IMR-90 (cell line): ENCODE data around the gene GAL3ST2. TPM values are rescaled to one million over a fixed set of nuclear protein-coding genes. Genes with fewer than 3 reads are reported as not detected.

Source experiments
- ATAC-seq: fragments of 200-7000 bp; cut with Tn5 transposase; 2 replicates; pipeline ENCODE4 v1.9.1; 2020; ENCODE audit warnings: low read depth, mild to moderate bottlenecking, moderate library complexity
- BruUV-seq: library from RNA; stranded (reverse); fragments of 400-500 nt; replicated peaks from 2 replicates; lab custom pipeline; 2021; lab: Mats Ljungman, UMichigan
- CTCF ChIA-PET: fragments of 300-600 bp; formaldehyde crosslinking; extraction: SDS; loops from one replicate; lab custom pipeline; 2021; ENCODE audit warnings: antibody characterized with exemption; lab: Yijun Ruan, JAX
- POLR2A ChIA-PET: fragments of 300-600 bp; sonication (Branson Sonifier 250); formaldehyde crosslinking; loops from one replicate; lab custom pipeline; 2022; ENCODE audit warnings: antibody characterized with exemption; ENCODE audit not compliant: unreplicated experiment; lab: Charles Lee
- DNase-seq: peaks from one replicate; pipeline ENCODE4 v3.0.0; 2013
- H2AFZ ChIP-seq: replicated peaks from 2 replicates; pipeline ENCODE3; 2013; ENCODE audit warnings: low read length, mild to moderate bottlenecking; ENCODE audit not compliant: poor library complexity
- H2AK5ac ChIP-seq: 2 replicates; pipeline ENCODE4 v1.6.1; 2013; ENCODE audit warnings: low read depth, low read length, inconsistent platforms
- H2AK9ac ChIP-seq: replicated peaks from 2 replicates; pipeline ENCODE3; 2013; ENCODE audit warnings: mild to moderate bottlenecking, low read depth, low read length, moderate library complexity; ENCODE audit not compliant: poor library complexity
- H2BK120ac ChIP-seq: 2 replicates; pipeline ENCODE4 v1.6.1; 2013; ENCODE audit warnings: low read depth, low read length, inconsistent platforms
- H2BK15ac ChIP-seq: 3 replicates; pipeline ENCODE4 v1.6.1; 2013; ENCODE audit warnings: low read depth, low read length, inconsistent platforms
- H2BK20ac ChIP-seq: 2 replicates; pipeline ENCODE4 v1.6.1; 2013; ENCODE audit warnings: low read depth, mild to moderate bottlenecking, inconsistent platforms, low read length, moderate library complexity
- H2BK5ac ChIP-seq: 2 replicates; pipeline ENCODE4 v1.6.1; 2013; ENCODE audit warnings: mild to moderate bottlenecking, low read depth, low read length, inconsistent platforms; ENCODE audit not compliant: poor library complexity, severe bottlenecking
- H3K14ac ChIP-seq: replicated peaks from 2 replicates; pipeline ENCODE4 v1.6.1; 2013; ENCODE audit warnings: low read depth, low read length, inconsistent platforms
- H3K18ac ChIP-seq: 2 replicates; pipeline ENCODE4 v1.6.1; 2013; ENCODE audit warnings: low read depth, low read length, control low read depth
- H3K23ac ChIP-seq: 2 replicates; pipeline ENCODE4 v1.6.1; 2013; ENCODE audit warnings: low read depth, low read length, inconsistent platforms
- H3K27ac ChIP-seq: 2 replicates; pipeline ENCODE4 v1.5.1; 2013; ENCODE audit warnings: mild to moderate bottlenecking, control low read depth, low read length; ENCODE audit not compliant: insufficient read depth
- H3K27me3 ChIP-seq: 2 replicates; pipeline ENCODE4 v1.6.1; 2013; ENCODE audit warnings: low read length; ENCODE audit not compliant: control insufficient read depth, insufficient read depth
- H3K36me3 ChIP-seq: 2 replicates; pipeline ENCODE4 v1.6.1; 2013; ENCODE audit warnings: low read length, mixed read lengths; ENCODE audit not compliant: control insufficient read depth, insufficient read depth
- H3K4ac ChIP-seq: 2 replicates; pipeline ENCODE4 v1.6.1; 2013; ENCODE audit warnings: low read depth, low read length, inconsistent platforms
- H3K4me1 ChIP-seq: 2 replicates; pipeline ENCODE4 v1.6.1; 2013; ENCODE audit warnings: low read length, mixed read lengths; ENCODE audit not compliant: control insufficient read depth, insufficient read depth
- H3K4me2 ChIP-seq: 2 replicates; pipeline ENCODE4 v1.6.1; 2013; ENCODE audit warnings: low read depth, mild to moderate bottlenecking, control low read depth, low read length, moderate library complexity
- H3K4me3 ChIP-seq: 2 replicates; pipeline ENCODE4 v1.5.1; 2013; ENCODE audit warnings: low read depth, mild to moderate bottlenecking, control low read depth, low read length, moderate library complexity; ENCODE audit not compliant: insufficient read depth
- H3K56ac ChIP-seq: 2 replicates; pipeline ENCODE4 v1.6.1; 2013; ENCODE audit warnings: low read length, inconsistent platforms; ENCODE audit not compliant: insufficient read depth; ENCODE audit errors: extremely low read depth
- H3K79me1 ChIP-seq, 2 experiments: 2 replicates each; pipeline ENCODE4 v1.6.1; 2013; ENCODE audit warnings: low read length in 2 of 2, inconsistent platforms in 1 of 2, low read depth in 1 of 2
- H3K9ac ChIP-seq: 2 replicates; pipeline ENCODE4 v1.6.1; 2013; ENCODE audit warnings: low read depth, low read length, control low read depth
- H3K9me1 ChIP-seq: 2 replicates; pipeline ENCODE4 v1.6.1; 2013; ENCODE audit warnings: low read length, inconsistent platforms; ENCODE audit not compliant: insufficient read depth
- H3K9me3 ChIP-seq: 2 replicates; pipeline ENCODE4 v1.6.1; 2013; ENCODE audit warnings: low read length; ENCODE audit not compliant: control insufficient read depth, insufficient read depth
- H4K20me1 ChIP-seq: 2 replicates; pipeline ENCODE4 v1.6.1; 2013; ENCODE audit warnings: low read length, inconsistent platforms; ENCODE audit not compliant: insufficient read depth
- H4K5ac ChIP-seq: 2 replicates; pipeline ENCODE4 v1.6.1; 2013; ENCODE audit warnings: mild to moderate bottlenecking, low read depth, low read length, control low read depth
- H4K8ac ChIP-seq, 2 experiments: 2 replicates each; pipeline ENCODE4 v1.6.1; 2013; ENCODE audit warnings: low read depth in 2 of 2, low read length in 2 of 2, control low read depth in 1 of 2, inconsistent platforms in 1 of 2
- H4K91ac ChIP-seq: 2 replicates; pipeline ENCODE4 v1.6.1; 2013; ENCODE audit warnings: low read depth, low read length, inconsistent platforms; ENCODE audit not compliant: insufficient read depth
- BHLHE40 ChIP-seq: fragments of 150-350 bp; IDR thresholded peaks from 2 replicates; pipeline ENCODE4 v1.6.1; 2016; ENCODE audit warnings: mild to moderate bottlenecking, low read depth, low read length
- CEBPB ChIP-seq: IDR thresholded peaks from 2 replicates; pipeline ENCODE4 v1.6.1; 2012; ENCODE audit warnings: low read depth, low read length, improper control_type of control experiment
- ELK1 ChIP-seq: fragments of 150-350 bp; IDR thresholded peaks from 2 replicates; pipeline ENCODE4 v1.6.1; 2016; ENCODE audit warnings: low read depth, mild to moderate bottlenecking, low read length, moderate library complexity, borderline replicate concordance
- MAFK ChIP-seq: IDR thresholded peaks from 2 replicates; pipeline ENCODE4 v1.6.1; 2012; ENCODE audit warnings: low read depth, low read length, improper control_type of control experiment
- MAZ ChIP-seq: IDR thresholded peaks from 2 replicates; pipeline ENCODE4 v1.6.1; 2012; ENCODE audit warnings: low read depth, mild to moderate bottlenecking, low read length, improper control_type of control experiment, moderate library complexity, borderline replicate concordance
- MXI1 ChIP-seq: IDR thresholded peaks from 2 replicates; pipeline ENCODE4 v1.6.1; 2012; ENCODE audit warnings: low read depth, mild to moderate bottlenecking, low read length, moderate library complexity, borderline replicate concordance
- NFE2L2 ChIP-seq: fragments of 150-350 bp; IDR thresholded peaks from 2 replicates; pipeline ENCODE4 v1.6.1; 2016; ENCODE audit warnings: low read depth, mild to moderate bottlenecking, low read length
- POLR2A ChIP-seq: IDR thresholded peaks from 2 replicates; pipeline ENCODE4 v1.6.1; 2012; ENCODE audit warnings: mild to moderate bottlenecking, low read depth, low read length
- RAD21 ChIP-seq: IDR thresholded peaks from 2 replicates; pipeline ENCODE4 v1.6.1; 2012; ENCODE audit warnings: low read length, improper control_type of control experiment
- RCOR1 ChIP-seq: IDR thresholded peaks from 2 replicates; pipeline ENCODE4 v1.6.1; 2012; ENCODE audit warnings: mild to moderate bottlenecking, low read length, improper control_type of control experiment; ENCODE audit not compliant: insufficient replicate concordance
- RFX5 ChIP-seq: IDR thresholded peaks from 2 replicates; pipeline ENCODE4 v1.8.0; 2012; ENCODE audit warnings: low read depth, mild to moderate bottlenecking, low read length, moderate library complexity
- SMC3 ChIP-seq: fragments of 150-350 bp; IDR thresholded peaks from 2 replicates; pipeline ENCODE4 v1.6.1; 2016; ENCODE audit warnings: low read depth, mild to moderate bottlenecking, antibody characterized with exemption, low read length, moderate library complexity
- WGBS, 2 experiments: methylation state at CpG; one replicate each; pipeline versions ENCODE4 v1.1.5 to v1.1.7; 2013; ENCODE audit warnings: missing lambda C conversion rate in 2 of 2; ENCODE audit not compliant: insufficient read length in 1 of 2; ENCODE audit errors: extremely low coverage in 2 of 2; 5-methylcytosine and 5-hydroxymethylcytosine counted together
- dilution Hi-C: fragments of 300-500 bp; cut with HindIII; formaldehyde crosslinking; loops from one replicate; pipeline ENCODE4 v1.14.3; 2018; ENCODE audit warnings: low sequenced_read_pairs; ENCODE audit not compliant: unreplicated experiment
- in situ Hi-C: fragments of 300-500 bp; cut with MboI; formaldehyde crosslinking; loops from 3 replicates; pipeline ENCODE4 v1.14.3; 2019; ENCODE audit warnings: low sequenced_read_pairs, inconsistent platforms, mixed read lengths
- intact Hi-C: fragments of 100-400 bp; cut with micrococcal nuclease; formaldehyde crosslinking; loops from 2 replicates; pipeline ENCODE4 v1.10.0; 2022
- polyA plus RNA-seq, 3 experiments: library from polyadenylated mRNA; depleted of rRNA; stranded (reverse); fragments of >200 nt; gene quantifications; 2 replicates each; pipeline ENCODE4 v1.2.3, GENCODE V29; 2012; ENCODE audit warnings: low replicate concordance in 1 of 3
- total RNA-seq: library from RNA; depleted of rRNA; stranded (reverse); fragments of >200 nt; gene quantifications from 2 replicates; pipeline ENCODE4 v1.2.3, GENCODE V29; 2012
- TF ChIP-seq, protein P1 (sequence below): fragments of 150-350 bp; IDR thresholded peaks from 2 replicates; pipeline ENCODE4 v1.6.1; 2017; ENCODE audit warnings: mild to moderate bottlenecking, antibody characterized with exemption, low read length, low read depth

Gene GAL3ST2
- total and polyA plus RNA-seq, 2 of the 4 experiments (the other 2 are of a cell fraction), result 0.07 TPM; not detected in 1

DNA sequence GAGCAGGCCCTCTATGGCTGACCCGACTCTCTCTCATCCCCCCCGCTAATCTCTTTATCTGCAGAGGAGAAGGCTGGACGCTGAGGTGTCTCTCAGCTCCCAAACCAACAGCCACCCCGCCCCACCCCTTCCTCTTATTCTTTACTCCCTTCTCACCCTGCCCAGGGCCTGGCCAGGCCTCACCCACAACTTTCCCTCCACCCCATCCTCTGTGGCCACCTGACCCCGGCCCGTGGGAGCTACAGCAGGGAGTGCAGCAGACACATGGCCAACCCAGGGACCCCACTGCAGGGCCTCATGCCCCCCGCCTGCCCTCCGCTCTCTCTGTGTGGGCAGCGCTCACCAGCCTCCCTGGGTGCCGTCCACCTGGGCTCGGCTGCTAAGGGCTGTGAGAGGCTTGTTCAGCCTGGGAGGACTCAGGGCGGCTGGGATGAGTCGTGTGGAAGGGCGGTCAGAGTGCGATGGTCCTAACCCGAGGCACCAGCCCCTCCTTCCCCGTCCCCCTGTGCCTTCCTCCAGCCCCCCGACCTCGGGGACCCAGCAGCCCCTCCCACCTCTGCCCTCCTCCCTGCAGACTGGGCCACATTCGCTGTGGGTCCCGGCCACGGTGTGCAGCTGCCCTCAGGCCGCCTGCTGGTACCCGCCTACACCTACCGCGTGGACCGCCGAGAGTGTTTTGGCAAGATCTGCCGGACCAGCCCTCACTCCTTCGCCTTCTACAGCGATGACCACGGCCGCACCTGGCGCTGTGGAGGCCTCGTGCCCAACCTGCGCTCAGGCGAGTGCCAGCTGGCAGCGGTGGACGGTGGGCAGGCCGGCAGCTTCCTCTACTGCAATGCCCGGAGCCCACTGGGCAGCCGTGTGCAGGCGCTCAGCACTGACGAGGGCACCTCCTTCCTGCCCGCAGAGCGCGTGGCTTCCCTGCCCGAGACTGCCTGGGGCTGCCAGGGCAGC, 39.1 kb downstream of the GAL3ST2 start (continued):
- no peak for TF ChIP-seq MAFK

GRCh38 chr2:241816431-241817121, 40.0 kb downstream of the GAL3ST2 start:
- H2AK9ac ChIP-seq, result no peak overlapping the region
- no peaks in the 10 kb centered on the region for H3K9me1 ChIP-seq
- BruUV-seq, result no TSS peak
- no peak overlapping the region for H3K56ac ChIP-seq
- no peak overlapping the region for H3K27ac ChIP-seq
- no peak overlapping the region for H2BK15ac ChIP-seq
- peaks cover 12% of the 10 kb centered on the region; the same call in 1 of the 2 replicates for H3K27me3 ChIP-seq
- no peak overlapping the region for H3K23ac ChIP-seq
- H3K36me3 ChIP-seq, result no peaks in the 10 kb centered on the region
- no peak overlapping the region for H2BK5ac ChIP-seq
- CTCF ChIA-PET, result no interaction called here
- DNase-seq (no peak), ATAC-seq (no peak)
- H4K91ac ChIP-seq, result no peak overlapping the region
- no peak overlapping the region for H3K14ac ChIP-seq
- dilution Hi-C loops (no loop called here), intact Hi-C loops (no loop called here), in situ Hi-C loops (no loop called here)
- H2AK5ac ChIP-seq, result no peak overlapping the region
- H2BK120ac ChIP-seq, result no peak overlapping the region
- H3K9ac ChIP-seq, result no peak overlapping the region
- no peak overlapping the region for H3K4ac ChIP-seq
- no peak overlapping the region for H2AFZ ChIP-seq
- no peaks in the 10 kb centered on the region for H3K9me3 ChIP-seq
- H3K79me1 ChIP-seq, result no peaks in the 10 kb centered on the region
- H4K5ac ChIP-seq, result no peak overlapping the region
- no peak overlapping the region for H4K8ac ChIP-seq
- H3K4me2 ChIP-seq, result no peak overlapping the region
- no peak overlapping the region for H3K4me3 ChIP-seq
- POLR2A ChIA-PET, result no interaction called here
- no peaks in the 10 kb centered on the region for H3K4me1 ChIP-seq
- no peak overlapping the region for H2BK20ac ChIP-seq
- H3K18ac ChIP-seq, result no peak overlapping the region
- 62% methylated on average over 6 of the region's 33 CpGs; no CpG with 5 or more reads in 1 of the 2 experiments for WGBS, 2 experiments
- H4K20me1 ChIP-seq, result no peaks in the 10 kb centered on the region; the same call in 1 of the 2 replicates
- TF ChIP-seq SMC3 (no peak), MAFK (no peak), POLR2A (no peak), RCOR1 (no peak), CEBPB (no peak), RFX5 (no peak), RAD21 (no peak), MAZ (no peak), MXI1 (no peak), BHLHE40 (no peak), NFE2L2 (no peak), ELK1 (no peak)
- TF ChIP-seq, protein P1, sequence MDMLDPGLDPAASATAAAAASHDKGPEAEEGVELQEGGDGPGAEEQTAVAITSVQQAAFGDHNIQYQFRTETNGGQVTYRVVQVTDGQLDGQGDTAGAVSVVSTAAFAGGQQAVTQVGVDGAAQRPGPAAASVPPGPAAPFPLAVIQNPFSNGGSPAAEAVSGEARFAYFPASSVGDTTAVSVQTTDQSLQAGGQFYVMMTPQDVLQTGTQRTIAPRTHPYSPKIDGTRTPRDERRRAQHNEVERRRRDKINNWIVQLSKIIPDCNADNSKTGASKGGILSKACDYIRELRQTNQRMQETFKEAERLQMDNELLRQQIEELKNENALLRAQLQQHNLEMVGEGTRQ, result no peak
